IPS-15b (cell line): Measurements from ENCODE around the gene ABHD1.

ENCODE experiments used
- H3K27me3 ChIP-seq: one replicate; pipeline ENCODE4 v1.6.1; 2013; ENCODE audit warnings: low read length; ENCODE audit not compliant: control insufficient read depth, insufficient read depth
- H3K36me3 ChIP-seq: one replicate; pipeline ENCODE4 v1.6.1; 2013; ENCODE audit warnings: low read length; ENCODE audit not compliant: control insufficient read depth, insufficient read depth
- H3K4me1 ChIP-seq: one replicate; pipeline ENCODE4 v1.6.1; 2013; ENCODE audit warnings: mild to moderate bottlenecking, low read length; ENCODE audit not compliant: control insufficient read depth, insufficient read depth
- H3K4me3 ChIP-seq: one replicate; pipeline ENCODE4 v1.5.1; 2013; ENCODE audit warnings: low read depth, low read length
- H3K9ac ChIP-seq: one replicate; pipeline ENCODE4 v1.6.1; 2013; ENCODE audit warnings: low read depth, mild to moderate bottlenecking, low read length
- H3K9me3 ChIP-seq: one replicate; pipeline ENCODE4 v1.6.1; 2013; ENCODE audit warnings: mild to moderate bottlenecking, low read length; ENCODE audit not compliant: control insufficient read depth, insufficient read depth

The ABHD1 gene

GRCh38 chr2:27089111-27089954 lies 34.3 kb upstream of the ABHD1 start:
- peaks cover 3% of the 10 kb centered on the region for H3K4me1 ChIP-seq

DNA sequence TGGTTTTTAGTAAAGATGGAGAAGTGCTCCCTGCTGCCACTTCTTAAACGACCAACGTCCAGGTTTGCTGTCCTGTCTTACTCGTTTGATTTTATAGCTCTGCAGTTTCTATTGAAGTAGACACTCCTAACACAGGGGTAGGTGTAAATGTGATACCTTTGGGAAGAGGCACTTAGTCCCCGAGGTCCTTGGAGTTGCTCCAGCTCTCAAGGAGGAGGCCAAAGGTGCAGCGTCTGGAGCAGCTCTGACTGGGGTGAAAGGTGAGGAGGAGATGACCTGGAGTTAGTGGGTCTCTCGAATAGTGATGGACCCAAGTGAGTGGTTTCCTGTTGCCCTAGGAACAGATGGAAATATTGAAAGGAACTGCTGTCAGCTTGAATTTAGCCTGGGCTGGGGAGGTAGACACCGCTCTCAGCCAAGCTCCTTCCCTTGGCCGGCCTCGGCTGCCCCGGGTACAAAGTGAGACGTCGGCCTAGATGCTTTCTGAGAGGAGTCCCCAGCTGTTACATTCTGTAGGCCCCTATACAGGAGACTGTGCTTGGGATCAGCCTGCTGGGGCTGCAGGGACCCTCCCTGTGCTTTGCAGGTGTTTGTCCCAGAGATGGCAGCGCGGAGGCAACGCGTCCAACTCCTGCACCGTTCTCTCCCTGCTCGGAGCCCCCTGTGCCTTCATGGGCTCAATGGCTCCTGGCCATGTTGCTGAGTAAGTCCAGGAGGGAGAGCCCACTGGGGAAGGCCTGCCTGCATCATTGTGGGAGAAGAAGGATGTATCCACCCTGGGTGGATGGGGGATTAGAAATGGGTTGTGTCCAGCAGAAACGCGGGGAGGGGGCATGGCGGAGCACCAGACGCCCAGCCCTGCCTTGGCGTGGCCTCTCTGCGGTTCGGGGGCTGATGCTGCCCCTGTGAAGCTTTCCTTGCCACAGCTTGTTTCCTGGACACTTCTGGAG lies 31.6 kb upstream of the ABHD1 start:
- no peak overlapping the region for H3K9ac ChIP-seq
- no peaks in the 10 kb centered on the region for H3K9me3 ChIP-seq
- peaks cover 9% of the 10 kb centered on the region for H3K27me3 ChIP-seq
- H3K36me3 ChIP-seq, result no peaks in the 10 kb centered on the region
- peaks cover 3% of the 10 kb centered on the region for H3K4me1 ChIP-seq
- no peak overlapping the region for H3K4me3 ChIP-seq

More at GRCh38 chr2:27089111-27089954, 34.3 kb upstream of the ABHD1 start:
- Histone ChIP-seq H3K9ac (no peak overlapping the region), H3K36me3 (no peaks in the 10 kb centered on the region), H3K9me3 (no peaks in the 10 kb centered on the region), H3K4me3 (no peak overlapping the region), H3K27me3 (peaks cover 15% of the 10 kb centered on the region)

DNA sequence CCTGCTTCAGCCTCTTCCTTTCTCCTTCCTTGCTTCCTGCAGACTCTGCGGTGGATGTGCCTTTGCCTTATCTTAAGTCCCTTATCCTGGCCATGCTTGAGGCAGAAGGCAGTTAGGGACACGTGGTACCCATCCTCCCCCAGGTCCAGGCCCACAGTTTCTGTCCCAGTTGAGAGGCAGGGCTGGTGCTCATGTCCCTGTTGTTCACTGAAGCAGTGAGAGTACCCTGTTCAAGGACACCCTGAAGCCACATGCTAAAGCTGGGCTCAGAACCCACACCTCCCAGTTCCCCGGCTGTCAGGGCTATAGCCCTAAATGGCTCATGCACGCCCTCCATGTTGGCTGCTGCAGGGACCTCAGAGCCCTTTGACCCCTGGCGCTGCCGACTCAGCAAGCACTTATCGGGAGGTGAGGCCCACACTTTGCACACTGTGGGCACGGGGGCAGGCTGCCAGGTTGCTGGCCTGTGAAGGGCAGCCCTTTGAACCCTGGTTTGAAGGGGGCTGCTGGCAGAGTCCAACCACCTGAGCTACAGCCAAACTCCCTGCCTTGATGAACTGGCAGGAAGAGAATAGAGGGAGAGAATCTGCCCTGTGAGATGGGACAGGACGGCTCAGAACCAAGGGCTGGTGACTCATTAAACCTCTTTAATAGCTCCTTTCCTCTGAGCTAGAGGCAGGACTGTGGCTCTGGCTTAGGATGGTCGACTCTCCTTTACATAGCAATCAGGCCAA lies 30.8 kb upstream of the ABHD1 start:
- H3K36me3 ChIP-seq, result no peaks in the 10 kb centered on the region
- no peaks in the 10 kb centered on the region for H3K4me1 ChIP-seq
- no peaks in the 10 kb centered on the region for H3K9me3 ChIP-seq
- no peak overlapping the region for H3K4me3 ChIP-seq
- peaks cover 3% of the 10 kb centered on the region for H3K27me3 ChIP-seq
- no peak overlapping the region for H3K9ac ChIP-seq

DNA sequence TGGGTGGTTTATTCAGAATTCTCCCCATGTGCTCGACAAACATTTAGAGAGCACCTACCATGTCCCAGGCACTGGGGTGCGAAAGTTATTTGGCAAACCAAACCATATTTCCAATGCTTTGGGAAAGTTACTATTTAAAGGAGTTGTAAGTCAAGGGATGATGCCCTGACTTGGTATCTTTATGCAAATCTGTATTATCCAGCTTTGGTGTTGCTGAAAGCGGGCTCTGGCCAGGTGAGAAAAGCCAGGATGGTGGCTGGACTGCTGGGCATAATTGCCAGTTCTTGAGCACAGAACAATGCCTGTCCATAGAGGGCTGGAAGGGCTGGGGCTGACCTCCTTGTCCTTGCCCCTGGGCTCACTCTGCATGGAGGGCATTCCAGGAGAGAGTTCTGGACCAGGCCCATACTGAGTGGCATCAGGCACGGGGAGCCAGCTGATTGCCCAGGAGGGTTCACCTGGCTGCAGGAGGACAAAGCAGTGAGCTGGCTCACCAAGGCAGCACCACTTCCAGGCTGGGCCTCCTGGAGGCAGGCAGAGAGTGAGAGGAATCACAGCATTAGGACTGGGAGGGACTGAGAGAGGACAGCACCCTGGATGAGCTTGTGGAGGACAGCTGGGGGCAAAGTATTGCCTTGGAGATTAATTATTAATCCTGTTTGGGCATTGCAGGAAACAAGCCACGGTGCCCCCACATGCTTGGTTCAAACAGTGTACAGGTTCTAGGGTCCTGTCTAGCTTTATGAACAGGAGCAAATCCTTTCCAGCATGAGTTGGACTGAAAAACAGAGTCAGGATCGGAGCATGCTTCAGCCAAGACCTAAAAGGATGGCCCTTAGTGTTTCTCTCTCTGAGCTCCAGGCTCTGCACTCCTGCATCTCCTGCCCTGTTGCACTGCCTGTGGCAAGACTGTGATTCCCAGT lies 29.9 kb upstream of the ABHD1 start:
- Histone ChIP-seq H3K36me3 (no peaks in the 10 kb centered on the region), H3K4me1 (no peaks in the 10 kb centered on the region), H3K9ac (peak overlapping the region; percentile 12), H3K27me3 (no peaks in the 10 kb centered on the region), H3K4me3 (no peak overlapping the region), H3K9me3 (no peaks in the 10 kb centered on the region)

DNA sequence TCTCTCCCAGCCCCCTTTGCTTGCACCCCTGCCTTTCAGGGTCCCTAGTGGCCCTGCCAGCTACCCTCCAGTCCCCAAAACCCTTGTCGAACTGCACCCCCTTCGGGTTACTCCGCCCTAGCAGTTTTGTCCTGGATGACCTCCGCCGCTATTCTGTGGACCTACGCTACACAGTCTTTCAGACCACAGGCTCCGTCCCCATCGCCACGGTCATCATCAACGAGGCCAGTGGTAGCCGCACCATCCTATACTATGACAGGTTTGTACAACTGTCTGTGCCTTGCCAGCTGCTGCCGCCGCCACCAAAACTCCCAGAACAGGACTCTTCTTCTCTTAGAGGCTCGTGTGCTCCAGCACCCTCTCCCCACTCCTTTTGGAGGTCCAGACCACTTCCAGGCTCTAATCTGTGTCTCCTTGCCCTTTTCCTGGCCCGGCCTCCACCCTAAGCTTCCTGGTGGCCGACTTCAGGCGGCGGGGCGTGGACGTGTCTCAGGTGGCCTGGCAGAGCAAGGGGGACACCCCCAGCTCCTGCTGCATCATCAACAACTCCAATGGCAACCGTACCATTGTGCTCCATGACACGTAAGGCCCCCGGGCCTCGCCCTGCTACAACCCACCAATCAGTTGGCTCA lies 29.1 kb upstream of the ABHD1 start:
- Histone ChIP-seq H3K36me3 (no peaks in the 10 kb centered on the region), H3K9me3 (no peaks in the 10 kb centered on the region), H3K9ac (peak overlapping the region; percentile 12), H3K4me1 (no peaks in the 10 kb centered on the region), H3K4me3 (no peak overlapping the region), H3K27me3 (no peaks in the 10 kb centered on the region)

GRCh38 chr2:27095427-27095744 lies 28.2 kb upstream of the ABHD1 start:
- Histone ChIP-seq H3K36me3 (no peaks in the 10 kb centered on the region), H3K4me3 (no peak overlapping the region), H3K9me3 (no peaks in the 10 kb centered on the region), H3K4me1 (no peaks in the 10 kb centered on the region), H3K27me3 (no peaks in the 10 kb centered on the region), H3K9ac (no peak overlapping the region)

DNA sequence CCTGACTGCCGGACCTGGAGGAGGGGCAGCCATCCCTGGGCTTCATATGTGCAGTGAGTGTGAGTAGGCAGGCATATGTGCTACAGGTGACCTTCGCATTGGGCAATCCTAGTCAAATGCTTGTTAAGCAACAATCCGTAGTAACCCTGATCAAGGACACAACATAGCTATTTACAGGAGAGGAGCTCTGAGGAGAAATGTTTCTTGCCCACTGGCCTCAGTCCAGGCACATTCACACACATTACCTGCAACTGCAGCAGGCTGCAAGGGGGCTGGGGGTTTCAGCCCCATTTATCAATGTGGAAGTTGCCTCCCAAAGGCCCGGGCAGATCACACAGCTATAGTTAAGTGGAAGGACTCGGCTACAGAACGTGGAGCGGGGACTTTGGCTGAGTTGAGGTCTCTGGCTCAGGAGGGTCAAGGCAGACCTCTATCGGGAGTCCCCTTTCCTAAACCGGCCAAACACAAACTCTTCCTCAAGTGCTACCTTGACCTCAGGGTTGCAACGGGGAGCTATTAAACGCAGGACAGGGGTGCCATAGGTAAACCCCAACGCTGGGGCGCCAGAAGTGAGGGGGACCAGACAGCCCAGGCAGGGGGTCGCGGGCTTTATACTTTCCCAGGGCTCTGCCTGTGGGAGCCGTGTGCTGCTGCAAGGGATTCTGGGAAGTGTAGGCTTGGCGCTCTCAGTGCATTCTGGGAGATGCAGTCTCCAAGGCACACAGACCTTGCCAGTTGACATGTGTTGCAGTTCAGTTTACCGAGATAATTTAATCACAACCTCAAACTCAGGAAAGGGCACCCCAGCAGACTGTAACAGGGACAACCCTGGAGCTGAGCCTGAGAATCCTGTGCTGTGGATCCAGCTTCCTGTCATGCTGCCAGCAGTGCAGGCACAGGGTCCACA lies 27.6 kb upstream of the ABHD1 start:
- peak overlapping the region; percentile 9 for H3K9ac ChIP-seq
- H3K9me3 ChIP-seq, result no peaks in the 10 kb centered on the region
- H3K27me3 ChIP-seq, result no peaks in the 10 kb centered on the region
- peak overlapping the region; percentile 22 for H3K4me3 ChIP-seq
- no peaks in the 10 kb centered on the region for H3K36me3 ChIP-seq
- no peaks in the 10 kb centered on the region for H3K4me1 ChIP-seq

DNA sequence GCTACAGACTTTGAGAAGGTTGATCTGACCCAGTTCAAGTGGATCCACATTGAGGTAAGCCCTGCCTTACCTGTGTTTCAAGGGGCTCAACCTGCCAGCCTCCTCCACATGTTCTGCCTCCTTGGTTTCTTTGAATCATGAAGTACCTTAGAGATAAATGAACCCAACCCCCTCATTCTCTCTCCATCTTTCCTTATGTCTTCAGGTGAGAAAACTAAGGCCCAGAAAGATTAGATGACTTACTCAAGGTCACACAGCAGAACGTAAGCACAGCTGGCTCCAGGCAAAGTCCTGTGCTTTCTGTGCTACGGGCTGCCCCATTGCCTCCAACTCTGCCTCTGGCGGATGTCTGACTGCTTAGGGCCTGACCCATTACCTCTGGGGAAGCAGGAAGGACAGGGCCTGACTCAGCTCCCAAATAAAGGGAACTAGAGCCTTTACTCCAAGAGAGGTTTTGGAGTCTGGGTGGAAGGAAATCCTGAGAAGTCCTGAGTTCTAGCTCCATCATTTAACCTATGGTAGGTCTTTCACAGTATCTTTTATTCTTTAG lies 26.8 kb upstream of the ABHD1 start:
- Histone ChIP-seq H3K4me1 (no peaks in the 10 kb centered on the region), H3K4me3 (no peak overlapping the region), H3K36me3 (no peaks in the 10 kb centered on the region), H3K9ac (peak overlapping the region; percentile 18), H3K27me3 (no peaks in the 10 kb centered on the region), H3K9me3 (no peaks in the 10 kb centered on the region)

GRCh38 chr2:27097341-27097740 lies 26.3 kb upstream of the ABHD1 start:
- H3K9me3 ChIP-seq, result no peaks in the 10 kb centered on the region
- H3K4me1 ChIP-seq, result no peaks in the 10 kb centered on the region
- peak overlapping the region; percentile 26 for H3K9ac ChIP-seq
- no peaks in the 10 kb centered on the region for H3K36me3 ChIP-seq
- no peaks in the 10 kb centered on the region for H3K27me3 ChIP-seq
- no peak overlapping the region for H3K4me3 ChIP-seq
